ENCODE results near the gene FGF18. TPM values are rescaled to one million over a fixed set of nuclear protein-coding genes. Genes with fewer than 3 reads are reported as not detected.
A peak's percentile ranks its signal among the peaks of the same experiment; 100 is the strongest.

The FGF18 gene
- total RNA-seq, 5 donors from 2014 or later (not counting 1 experiment from before 2014, with no cell fraction given), result 0.16 to 0.58 (median 0.21) TPM; not detected in 1

GRCh38 chr5:171482434-171482730 is 62.9 kb downstream of the FGF18 start:
- Mint-ChIP-seq H3K4me3 (no peak overlapping the region), H3K4me1 (peaks cover 9 to 12% (median 10%) of the 10 kb centered on the region in 3 donors), H3K9me3 (no peaks in the 10 kb centered on the region), H3K36me3 (no peaks in the 10 kb centered on the region), H3K27ac (no peak overlapping the region), H3K27me3 (peaks cover 3 to 4% of the 10 kb centered on the region in 2 donors)
- Histone ChIP-seq H3K9me3 (no peaks in the 10 kb centered on the region), H3K4me1 (ENCODE audit: control insufficient read depth in 1 of 2, extremely low read depth in 1 of 2, insufficient read depth in 2 of 2, low read length in 2 of 2) (peaks cover 0 to 13% of the 10 kb centered on the region in 2 experiments), H3K4me3 (ENCODE audit: control insufficient read depth in 1 of 2, extremely low read depth in 1 of 2, low read length in 1 of 2) (no peak overlapping the region), H3K27me3 (replicated peaks in 1 of 2; ENCODE audit: control insufficient read depth in 2 of 2, extremely low read depth in 1 of 2, insufficient read depth in 2 of 2, low read length in 1 of 2) (peaks cover 0 to 33% of the 10 kb centered on the region in 2 experiments), H3K27ac (ENCODE audit: low read length) (no peak overlapping the region), H3K36me3 (ENCODE audit: control insufficient read depth in 2 of 2, extremely low read depth in 1 of 2, insufficient read depth in 1 of 2, low read length in 1 of 2) (no peaks in the 10 kb centered on the region)
- ATAC-seq (replicated peaks in 1 of 4), result no peak
- no peak for DNase-seq
- ChIA-PET POLR2A (no interaction called here), CTCF (interaction anchor here in 1 of 2 donors (1.0 kb wide), 1 partner anchor 10 kb away, joined by 4 read pairs; no protein-coding TSS in a partner anchor)
- 100% methylated on average over 1 of the region's 4 CpGs for WGBS (ENCODE audit: insufficient coverage)

DNA sequence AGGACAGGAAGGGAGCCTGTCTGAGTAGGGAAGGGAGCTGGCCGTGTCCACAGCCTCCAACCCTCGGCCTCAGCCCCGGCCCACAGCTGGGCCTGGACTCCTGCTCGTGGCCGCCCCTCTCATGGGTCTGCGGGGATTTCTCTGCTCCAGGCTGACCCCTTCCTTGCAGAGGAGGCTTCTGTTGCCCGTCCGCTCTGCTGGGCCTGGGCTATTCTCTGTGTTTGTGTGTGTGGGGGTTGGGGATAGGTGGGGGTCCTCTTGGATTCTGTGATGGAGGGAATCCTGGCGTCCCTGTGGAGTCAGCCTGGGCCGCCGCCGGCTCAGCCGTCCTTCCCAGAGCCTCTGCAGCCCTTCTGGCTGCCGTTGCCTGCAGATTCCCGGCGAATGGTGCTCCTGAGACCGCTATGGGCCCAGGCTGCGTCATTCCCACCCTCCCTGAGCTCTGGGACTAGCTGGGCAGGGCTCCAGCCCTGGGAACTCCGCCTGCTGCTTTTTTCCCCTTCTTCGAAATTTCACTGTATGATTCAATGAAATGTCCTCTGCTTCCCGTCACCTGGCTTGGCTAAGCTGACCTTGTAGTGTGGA is 64.2 kb downstream of the FGF18 start:
- Mint-ChIP-seq H3K27me3 (peaks cover 1 to 8% of the 10 kb centered on the region in 2 donors), H3K27ac (no peak overlapping the region), H3K9me3 (no peaks in the 10 kb centered on the region), H3K4me1 (peaks cover 9 to 12% (median 10%) of the 10 kb centered on the region in 3 donors), H3K4me3 (no peak overlapping the region), H3K36me3 (no peaks in the 10 kb centered on the region)
- ChIA-PET CTCF (interaction anchor here in 1 of 2 donors (1.2 to 2.0 kb wide), 2 partner anchors 13 to 423 kb away, joined by 3 to 5 read pairs; no protein-coding TSS in a partner anchor), POLR2A (no interaction called here)
- H3K36me3 ChIP-seq (ENCODE audit: control insufficient read depth in 2 of 2, extremely low read depth in 1 of 2, insufficient read depth in 1 of 2, low read length in 1 of 2), result no peaks in the 10 kb centered on the region
- ATAC-seq (replicated peaks in 1 of 4) (no peak), DNase-seq (no peak)
- H3K27me3 ChIP-seq (replicated peaks in 1 of 2; ENCODE audit: control insufficient read depth in 2 of 2, extremely low read depth in 1 of 2, insufficient read depth in 2 of 2, low read length in 1 of 2), result peaks cover 0 to 35% of the 10 kb centered on the region in 2 experiments
- WGBS (ENCODE audit: insufficient coverage), result 85% methylated on average over 19 of the region's 21 CpGs
- H3K27ac ChIP-seq (ENCODE audit: low read length), result no peak overlapping the region
- H3K4me3 ChIP-seq (ENCODE audit: control insufficient read depth in 1 of 2, extremely low read depth in 1 of 2, low read length in 1 of 2), result no peak overlapping the region
- H3K4me1 ChIP-seq (ENCODE audit: control insufficient read depth in 1 of 2, extremely low read depth in 1 of 2, insufficient read depth in 2 of 2, low read length in 2 of 2), result peaks cover 0 to 13% of the 10 kb centered on the region in 2 experiments
- no peaks in the 10 kb centered on the region for H3K9me3 ChIP-seq

- Histone ChIP-seq H3K36me3 (ENCODE audit: control insufficient read depth in 2 of 2, extremely low read depth in 1 of 2, insufficient read depth in 1 of 2, low read length in 1 of 2) (no peaks in the 10 kb centered on the region), H3K27me3 (replicated peaks in 1 of 2; ENCODE audit: control insufficient read depth in 2 of 2, extremely low read depth in 1 of 2, insufficient read depth in 2 of 2, low read length in 1 of 2) (peaks cover 0 to 39% of the 10 kb centered on the region in 2 experiments), H3K9me3 (no peaks in the 10 kb centered on the region), H3K4me1 (ENCODE audit: control insufficient read depth in 1 of 2, extremely low read depth in 1 of 2, insufficient read depth in 2 of 2, low read length in 2 of 2) (peaks cover 0 to 6% of the 10 kb centered on the region in 2 experiments), H3K27ac (ENCODE audit: low read length) (no peak overlapping the region), H3K4me3 (ENCODE audit: control insufficient read depth in 1 of 2, extremely low read depth in 1 of 2, low read length in 1 of 2) (no peak overlapping the region)
- no peaks in the 10 kb centered on the region for H3K9me3 Mint-ChIP-seq
- no peak overlapping the region for H3K4me3 Mint-ChIP-seq
- ATAC-seq (replicated peaks in 1 of 4) (no peak), DNase-seq (peak in 28 of 35 experiments; percentile 6 to 56 (median 31))
- POLR2A ChIA-PET, result no interaction called here
- H3K36me3 Mint-ChIP-seq, result no peaks in the 10 kb centered on the region
- peaks cover 4 to 6% (median 5%) of the 10 kb centered on the region in 3 donors for H3K4me1 Mint-ChIP-seq
- H3K27me3 Mint-ChIP-seq, result peaks cover 5 to 10% of the 10 kb centered on the region in 2 donors
- H3K27ac Mint-ChIP-seq, result no peak overlapping the region
- CTCF ChIA-PET, result interaction anchor here in 1 of 2 donors (1.2 to 2.0 kb wide), 2 partner anchors 14 to 422 kb away, joined by 3 to 5 read pairs; no protein-coding TSS in a partner anchor
- 15% methylated on average over 4 of the region's 7 CpGs for WGBS (ENCODE audit: insufficient coverage)
Observed at GRCh38 chr5:171484460-171484899, 65.0 kb downstream of the FGF18 start.

DNA sequence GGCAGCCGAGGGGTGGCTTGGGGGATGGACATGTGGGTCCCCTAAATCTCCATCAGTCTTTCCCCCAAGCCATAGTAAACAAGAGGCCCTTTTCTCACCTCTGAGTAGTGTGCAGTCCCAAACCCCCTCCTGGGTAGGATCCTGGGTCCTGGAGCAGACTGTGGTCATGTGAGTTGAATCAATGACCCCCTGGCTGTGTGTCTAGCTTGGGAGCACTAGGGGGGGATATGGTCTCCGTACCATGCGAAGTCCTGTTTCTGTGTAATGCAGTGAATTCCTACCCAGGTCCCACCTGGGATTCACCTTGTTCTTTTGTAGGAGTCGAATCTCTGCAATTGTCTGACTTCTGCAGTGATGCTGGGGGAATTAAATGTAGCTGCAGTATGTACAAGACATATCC is 66.2 kb downstream of the FGF18 start:
- no peaks in the 10 kb centered on the region for H3K9me3 ChIP-seq
- H3K27ac Mint-ChIP-seq, result no peak overlapping the region
- H3K36me3 ChIP-seq (ENCODE audit: control insufficient read depth in 2 of 2, extremely low read depth in 1 of 2, insufficient read depth in 1 of 2, low read length in 1 of 2), result no peaks in the 10 kb centered on the region
- H3K27me3 ChIP-seq (replicated peaks in 1 of 2; ENCODE audit: control insufficient read depth in 2 of 2, extremely low read depth in 1 of 2, insufficient read depth in 2 of 2, low read length in 1 of 2), result peaks cover 0 to 35% of the 10 kb centered on the region in 2 experiments
- no peak overlapping the region for H3K4me3 Mint-ChIP-seq
- H3K4me3 ChIP-seq (ENCODE audit: control insufficient read depth in 1 of 2, extremely low read depth in 1 of 2, low read length in 1 of 2), result no peak overlapping the region
- no peaks in the 10 kb centered on the region for H3K4me1 Mint-ChIP-seq
- H3K36me3 Mint-ChIP-seq, result no peaks in the 10 kb centered on the region
- CTCF ChIA-PET, result interaction anchor here in 1 of 2 donors (0.6 to 2.0 kb wide), 4 partner anchors 10 to 423 kb away, joined by 3 to 5 read pairs (median 4); no protein-coding TSS in a partner anchor
- H3K27ac ChIP-seq (ENCODE audit: low read length), result no peak overlapping the region
- H3K9me3 Mint-ChIP-seq, result no peaks in the 10 kb centered on the region
- DNase-seq (no peak), ATAC-seq (replicated peaks in 1 of 4) (no peak)
- no peaks in the 10 kb centered on the region for H3K4me1 ChIP-seq (ENCODE audit: control insufficient read depth in 1 of 2, extremely low read depth in 1 of 2, insufficient read depth in 2 of 2, low read length in 2 of 2)
- 94% methylated on average over 3 of the region's 4 CpGs for WGBS (ENCODE audit: insufficient coverage)
- peaks cover 5 to 10% of the 10 kb centered on the region in 2 donors for H3K27me3 Mint-ChIP-seq
- POLR2A ChIA-PET, result no interaction called here

- H3K27me3 ChIP-seq (replicated peaks in 1 of 2; ENCODE audit: control insufficient read depth in 2 of 2, extremely low read depth in 1 of 2, insufficient read depth in 2 of 2, low read length in 1 of 2), result peaks cover 0 to 32% of the 10 kb centered on the region in 2 experiments
- ChIA-PET POLR2A (interaction anchor here in 1 of 2 donors (0.6 kb wide), 1 partner anchor 11 kb away, joined by 3 read pairs; no protein-coding TSS in a partner anchor), CTCF (interaction anchor here in 1 of 2 donors (1.1 kb wide), 1 partner anchor 25 kb away, joined by 3 read pairs; no protein-coding TSS in a partner anchor)
- no peak overlapping the region for H3K27ac Mint-ChIP-seq
- H3K36me3 ChIP-seq (ENCODE audit: control insufficient read depth in 2 of 2, extremely low read depth in 1 of 2, insufficient read depth in 1 of 2, low read length in 1 of 2), result no peaks in the 10 kb centered on the region
- no peaks in the 10 kb centered on the region for H3K4me1 Mint-ChIP-seq
- DNase-seq, result no peak
- no peaks in the 10 kb centered on the region for H3K36me3 Mint-ChIP-seq
- peaks cover 5 to 10% of the 10 kb centered on the region in 2 donors for H3K27me3 Mint-ChIP-seq
- H3K4me1 ChIP-seq (ENCODE audit: control insufficient read depth in 1 of 2, extremely low read depth in 1 of 2, insufficient read depth in 2 of 2, low read length in 2 of 2), result no peaks in the 10 kb centered on the region
- no peaks in the 10 kb centered on the region for H3K9me3 Mint-ChIP-seq
- H3K4me3 ChIP-seq (ENCODE audit: control insufficient read depth in 1 of 2, extremely low read depth in 1 of 2, low read length in 1 of 2), result no peak overlapping the region
- 83% methylated on average over 1 of the region's 4 CpGs for WGBS (ENCODE audit: insufficient coverage)
- no peaks in the 10 kb centered on the region for H3K9me3 ChIP-seq
- no peak overlapping the region for H3K27ac ChIP-seq (ENCODE audit: low read length)
- ATAC-seq (replicated peaks in 1 of 4), result no peak
- H3K4me3 Mint-ChIP-seq, result no peak overlapping the region
Observed at GRCh38 chr5:171486613-171487012, 67.2 kb downstream of the FGF18 start.

GRCh38 chr5:171488876-171489275 is 69.4 kb downstream of the FGF18 start:
- WGBS (ENCODE audit: insufficient coverage), result 87% methylated on average over 12 of the region's 13 CpGs
- no peak overlapping the region for H3K27ac ChIP-seq (ENCODE audit: low read length)
- no peaks in the 10 kb centered on the region for H3K9me3 ChIP-seq
- Mint-ChIP-seq H3K9me3 (no peaks in the 10 kb centered on the region), H3K4me3 (no peak overlapping the region), H3K27ac (no peak overlapping the region), H3K4me1 (no peaks in the 10 kb centered on the region), H3K36me3 (no peaks in the 10 kb centered on the region), H3K27me3 (peaks cover 5 to 10% of the 10 kb centered on the region in 2 donors)
- no peak overlapping the region for H3K4me3 ChIP-seq (ENCODE audit: control insufficient read depth in 1 of 2, extremely low read depth in 1 of 2, low read length in 1 of 2)
- no peak for DNase-seq
- peaks cover 0 to 21% of the 10 kb centered on the region in 2 experiments for H3K27me3 ChIP-seq (replicated peaks in 1 of 2; ENCODE audit: control insufficient read depth in 2 of 2, extremely low read depth in 1 of 2, insufficient read depth in 2 of 2, low read length in 1 of 2)
- no peaks in the 10 kb centered on the region for H3K4me1 ChIP-seq (ENCODE audit: control insufficient read depth in 1 of 2, extremely low read depth in 1 of 2, insufficient read depth in 2 of 2, low read length in 2 of 2)
- ATAC-seq (replicated peaks in 1 of 4), result no peak
- no peaks in the 10 kb centered on the region for H3K36me3 ChIP-seq (ENCODE audit: control insufficient read depth in 2 of 2, extremely low read depth in 1 of 2, insufficient read depth in 1 of 2, low read length in 1 of 2)
- POLR2A ChIA-PET, result no interaction called here
- CTCF ChIA-PET, result no interaction called here
